Parietal lobe (tissue), 1 donor: ENCODE results near the gene TPMT. TPM values are rescaled to one million over a fixed set of nuclear protein-coding genes. Genes with fewer than 3 reads are reported as not detected.

Source experiments
- total RNA-seq: library from RNA; depleted of rRNA; stranded (reverse); fragments of >200 nt; gene quantifications from one replicate; pipeline ENCODE4 v1.2.3, GENCODE V29; 2014

TPMT gene
- total RNA-seq = 3.8 TPM

GRCh38 chr6:18154507-18155149 is at the start of gene TPMT:
TPMT (minus strand) TSS chr6:18155077; CDS start chr6:18149127, 5,950 bp downstream.

GRCh38 chr6:18155150-18155863 is 430 bp upstream of the TPMT start, which contains the start of gene KDM1B:
KDM1B (plus strand) TSS chr6:18155422; CDS start chr6:18159896, 4,474 bp downstream.

GRCh38 chr6:18122128-18123093 is 32.5 kb downstream of the TPMT start, which contains the start of gene NHLRC1:
NHLRC1 (minus strand) TSS chr6:18122677; CDS start chr6:18122606, 71 bp downstream.

Other genes starting within 250 kb of the TPMT start
- gene KIF13A, start 167.4 kb downstream of the TPMT start, total RNA-seq = 28.5 TPM
- gene NHLRC1, start 32.4 kb downstream of the TPMT start, total RNA-seq = 3.1 TPM
- gene KDM1B, start 345 bp upstream of the TPMT start, total RNA-seq = 52.0 TPM
- gene DEK, start 109.5 kb upstream of the TPMT start, total RNA-seq = 138 TPM
- gene RNF144B, start 232.3 kb upstream of the TPMT start, total RNA-seq = 1.9 TPM